BLaER1 treated with 17β-estradiol and CSF1 and Interleukin-3, amounts not matched to agents 10 nM and 100 nM (cell line): Measurements from ENCODE around the gene MPC1L.
A peak's percentile ranks its signal among the peaks of the same experiment; 100 is the strongest.
"Not testable (repeated sequence)": the region's sequence is repeated elsewhere in the genome, so short reads cannot be mapped to it uniquely, and the experiment has no call there.

Source experiments
- H3K27ac ChIP-seq, 11 experiments: shearing (Covaris generic); formaldehyde crosslinking; 2 replicates each; pipeline ENCODE4 v1.8.1; 2022
- H3K27me3 ChIP-seq, 11 experiments: shearing (Covaris generic); formaldehyde crosslinking; 2 replicates each; pipeline ENCODE4 v1.8.1; 2022
- H3K36me3 ChIP-seq, 11 experiments: shearing (Covaris generic); formaldehyde crosslinking; 2 replicates each; pipeline ENCODE4 v1.8.1; 2022
- H3K4me1 ChIP-seq, 10 experiments: shearing (Covaris generic); formaldehyde crosslinking; 2 replicates each; pipeline ENCODE4 v1.8.1; 2022
- H3K4me2 ChIP-seq, 11 experiments: shearing (Covaris generic); formaldehyde crosslinking; 2 replicates each; pipeline ENCODE4 v1.8.1; 2022
- H3K4me3 ChIP-seq, 10 experiments: shearing (Covaris generic); formaldehyde crosslinking; 2 replicates each; pipeline ENCODE4 v1.8.1; 2022
- H3K9ac ChIP-seq, 11 experiments: shearing (Covaris generic); formaldehyde crosslinking; 2 replicates each; pipeline ENCODE4 v1.8.1; 2022
- H3K9me3 ChIP-seq, 11 experiments: shearing (Covaris generic); formaldehyde crosslinking; replicated peaks in 1 of 11; 2 replicates each; pipeline ENCODE4 v1.8.1; 2022
- H4K20me1 ChIP-seq, 11 experiments: shearing (Covaris generic); formaldehyde crosslinking; 2 replicates each; pipeline ENCODE4 v1.8.1; 2022
- Cebpa-rat ChIP-seq, 11 experiments: shearing (Covaris generic); IDR thresholded peaks; 2 replicates each; pipeline ENCODE4 v1.8.1; 2022

Gene MPC1L

DNA sequence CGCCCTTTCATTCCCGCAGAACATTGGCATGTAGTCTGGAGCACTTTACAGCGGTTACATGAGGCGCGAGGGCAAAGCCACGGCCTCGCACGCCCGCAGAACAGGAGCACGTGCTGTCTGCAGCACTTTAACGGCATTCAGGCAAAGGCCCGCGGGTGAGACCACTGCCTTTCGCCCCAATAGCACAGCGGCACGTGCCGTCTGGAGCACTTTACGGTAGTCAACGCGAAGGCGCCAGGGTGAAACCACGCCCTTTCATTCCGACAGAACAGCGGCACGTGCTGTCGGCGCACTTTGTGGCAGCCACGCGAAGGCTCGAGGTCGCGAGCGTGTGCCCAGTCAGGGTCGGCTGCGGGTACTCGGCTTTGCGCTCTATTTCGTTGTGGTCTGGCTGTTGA is at the start of gene MPC1L:
Gene MPC1L (plus strand): TSS at position 290 of the 398 bp plus-strand sequence. CDS start 138 bp downstream, outside the sequence.
- H3K9me3 ChIP-seq, result peaks cover 0 to 12% (median 9%) of the 10 kb centered on the region in 11 experiments; a peak in 8 of 22 replicates
- peaks cover 6 to 23% (median 10%) of the 10 kb centered on the region in 11 experiments; a peak in 16 of 22 replicates for H3K36me3 ChIP-seq
- TF ChIP-seq Cebpa-rat (IDR thresholded peaks at IDR 0.05), result no peak
- no peaks in the 10 kb centered on the region for H3K4me1 ChIP-seq
- H3K4me3 ChIP-seq, result no peak within 1 kb of the TSS
- H3K9ac ChIP-seq, result no peak within 1 kb of the TSS
- no peak within 1 kb of the TSS for H3K27ac ChIP-seq
- H3K27me3 ChIP-seq, result peaks cover 0 to 36% (median 23%) of the 10 kb centered on the region in 11 experiments; a peak in 16 of 22 replicates
- H3K4me2 ChIP-seq, result no peak within 1 kb of the TSS
- peaks cover 0 to 7% (median 0%) of the 10 kb centered on the region in 11 experiments; a peak in 5 of 22 replicates for H4K20me1 ChIP-seq

DNA sequence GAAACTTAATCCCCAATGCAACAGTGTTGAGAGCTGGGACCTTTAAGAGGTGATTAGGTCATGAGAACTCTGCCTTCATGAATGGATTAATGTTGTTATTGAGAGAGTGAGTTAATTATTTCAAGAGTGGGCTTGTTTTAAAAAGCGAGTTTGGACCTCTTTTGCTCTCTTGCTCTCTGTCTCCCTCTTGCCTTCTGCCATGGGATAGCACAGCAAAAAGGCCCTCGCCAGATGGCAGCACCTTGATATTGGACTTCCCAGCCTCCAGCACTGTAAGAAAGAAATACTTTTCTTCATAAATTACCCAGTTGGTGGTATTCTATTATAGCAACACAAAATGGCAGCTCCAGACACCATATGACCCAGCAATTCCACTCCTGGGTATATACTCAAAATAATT is 49.5 kb upstream of the MPC1L start:
- Histone ChIP-seq H3K27me3 (peaks cover 0 to 15% (median 5%) of the 10 kb centered on the region in 11 experiments; a peak in 6 of 22 replicates), H3K27ac (no peak overlapping the region), H4K20me1 (no peaks in the 10 kb centered on the region), H3K4me3 (no peak overlapping the region), H3K4me2 (no peak overlapping the region), H3K9me3 (no peaks in the 10 kb centered on the region), H3K36me3 (no peaks in the 10 kb centered on the region), H3K4me1 (peaks cover 9 to 41% (median 22%) of the 10 kb centered on the region in 10 experiments), H3K9ac (no peak overlapping the region)
- TF ChIP-seq Cebpa-rat (IDR thresholded peaks at IDR 0.05), result no peak

DNA sequence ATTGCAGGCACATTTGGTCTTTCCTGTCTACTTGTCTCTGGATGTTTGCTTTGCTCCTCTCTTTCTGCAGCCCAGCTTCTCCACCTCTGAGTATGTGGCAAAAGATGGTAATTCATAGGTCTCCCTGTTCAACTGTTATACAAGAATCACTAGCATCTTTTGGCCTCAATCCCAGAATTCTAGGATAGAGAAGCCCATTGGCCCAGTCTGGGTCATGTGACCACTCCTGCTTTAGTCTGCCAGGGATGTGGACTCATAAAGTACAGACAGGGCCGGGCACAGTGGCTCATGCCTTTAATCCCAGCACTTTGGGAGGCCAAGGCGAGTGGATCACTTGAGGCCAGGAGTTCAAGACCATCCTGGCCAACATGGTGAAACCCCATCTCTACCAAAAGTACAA is 47.8 kb upstream of the MPC1L start:
- not testable (repeated sequence) for H3K36me3 ChIP-seq, H3K27ac ChIP-seq, H4K20me1 ChIP-seq, H3K9ac ChIP-seq, H3K9me3 ChIP-seq, H3K4me3 ChIP-seq, H3K27me3 ChIP-seq, H3K4me2 ChIP-seq
- H3K4me1 ChIP-seq, result peaks cover 8 to 41% (median 14%) of the 10 kb centered on the region in 10 experiments

DNA sequence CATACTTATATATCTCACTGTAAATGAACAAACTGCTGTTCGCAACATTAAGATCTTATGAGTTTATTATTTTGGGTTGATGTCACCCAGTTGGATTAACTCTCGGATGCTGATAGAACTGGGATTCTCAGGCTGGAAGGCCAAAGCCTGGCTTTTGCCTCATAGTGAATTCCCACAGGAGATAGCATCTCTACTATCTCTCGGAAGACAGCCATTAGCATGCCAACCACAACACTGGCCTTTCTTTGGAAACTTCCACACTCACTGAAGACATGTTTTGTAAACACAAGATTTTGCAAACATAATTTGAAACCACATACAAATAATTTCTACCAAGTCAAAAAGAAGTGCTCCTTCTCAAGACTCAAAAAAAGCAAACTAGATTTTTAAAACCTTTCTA is 46.9 kb upstream of the MPC1L start:
- no peak overlapping the region for H3K4me2 ChIP-seq
- H3K4me3 ChIP-seq, result no peak overlapping the region
- no peak overlapping the region for H3K9ac ChIP-seq
- TF ChIP-seq Cebpa-rat (IDR thresholded peaks at IDR 0.05), result no peak
- H3K4me1 ChIP-seq, result peaks cover 3 to 34% (median 6%) of the 10 kb centered on the region in 10 experiments; a peak in 17 of 20 replicates
- 0 out of 22 replicates have a peak, but pooled peaks cover 0 to 4% (median 0%) of the 10 kb centered on the region in 11 experiments for H4K20me1 ChIP-seq
- H3K36me3 ChIP-seq, result no peaks in the 10 kb centered on the region
- peaks cover 0 to 5% (median 0%) of the 10 kb centered on the region in 11 experiments; a peak in 2 of 22 replicates for H3K9me3 ChIP-seq
- H3K27me3 ChIP-seq, result peaks cover 0 to 5% (median 0%) of the 10 kb centered on the region in 11 experiments; a peak in 2 of 22 replicates
- no peak overlapping the region for H3K27ac ChIP-seq

DNA sequence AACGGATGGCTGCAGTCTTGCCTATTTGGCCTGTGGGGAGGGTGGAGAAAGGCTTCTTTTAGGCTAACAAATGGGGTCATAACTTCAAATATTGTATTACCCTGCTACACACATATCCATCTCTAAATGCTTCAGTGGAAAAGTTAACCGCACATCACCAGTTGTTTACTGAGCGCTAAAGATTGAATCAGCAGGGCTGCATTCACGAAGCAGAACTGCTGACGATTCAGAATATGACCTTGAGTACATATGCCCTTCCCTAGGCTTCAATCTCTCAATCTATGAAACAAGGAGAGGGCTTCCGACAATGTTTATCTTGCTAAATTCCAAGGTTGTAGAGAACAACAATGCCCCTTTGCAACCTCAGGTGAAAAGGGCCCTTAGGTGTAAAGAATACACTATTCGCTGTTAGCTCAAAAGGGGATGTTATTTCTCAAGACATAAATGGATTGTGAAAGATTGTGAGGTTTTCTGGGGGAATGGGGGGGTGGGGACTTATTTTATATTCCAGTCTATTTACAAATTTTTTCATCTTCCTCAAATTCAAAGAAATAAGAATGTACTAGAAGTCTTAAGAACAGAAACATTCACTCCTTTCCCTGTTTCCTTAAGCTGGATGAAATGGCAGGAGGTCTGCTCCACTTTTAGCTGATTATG is 45.1 kb upstream of the MPC1L start:
- no peaks in the 10 kb centered on the region for H3K36me3 ChIP-seq
- peak overlapping the region in 3 of 11 experiments; percentile 6 to 68 (median 52); a peak in 4 of 22 replicates for H3K4me2 ChIP-seq
- H3K4me3 ChIP-seq, result no peak overlapping the region
- peaks cover 8 to 21% (median 13%) of the 10 kb centered on the region in 11 experiments; a peak in 15 of 22 replicates for H4K20me1 ChIP-seq
- H3K4me1 ChIP-seq, result peaks cover 9 to 42% (median 12%) of the 10 kb centered on the region in 10 experiments
- peaks cover 0 to 5% (median 0%) of the 10 kb centered on the region in 11 experiments; a peak in 2 of 22 replicates for H3K9me3 ChIP-seq
- H3K9ac ChIP-seq, result no peak overlapping the region
- peaks cover 0 to 6% (median 2%) of the 10 kb centered on the region in 11 experiments; a peak in 5 of 22 replicates for H3K27me3 ChIP-seq
- H3K27ac ChIP-seq, result no peak overlapping the region
- no peak for TF ChIP-seq Cebpa-rat (IDR thresholded peaks at IDR 0.05)

DNA sequence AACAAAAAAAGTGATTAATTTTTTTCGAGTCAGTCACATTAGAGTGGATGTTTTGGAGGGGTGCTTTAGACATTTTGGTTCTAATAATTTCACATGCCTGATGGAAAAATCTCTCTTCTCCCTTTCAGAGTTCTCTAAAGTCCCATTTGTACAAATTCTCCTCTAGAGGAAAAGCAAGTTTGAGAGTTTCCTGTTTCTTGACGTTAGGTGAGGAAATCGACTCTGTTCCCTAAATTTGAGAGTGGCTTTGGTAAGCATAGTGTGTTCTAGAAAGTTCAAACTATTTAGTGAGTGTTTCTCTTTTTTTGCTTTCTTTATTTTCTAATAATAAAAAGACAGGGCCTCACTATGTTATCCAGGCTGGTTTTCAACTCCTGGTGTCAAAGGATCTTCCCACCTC is 44.1 kb upstream of the MPC1L start:
- Histone ChIP-seq H3K4me1 (peaks cover 9 to 49% (median 12%) of the 10 kb centered on the region in 10 experiments), H3K4me2 (peak overlapping the region in 3 of 11 experiments; percentile 34 to 68 (median 52); a peak in 6 of 22 replicates), H3K9me3 (peaks cover 0 to 5% (median 0%) of the 10 kb centered on the region in 11 experiments; a peak in 2 of 22 replicates), H3K36me3 (no peaks in the 10 kb centered on the region), H4K20me1 (peaks cover 8 to 27% (median 22%) of the 10 kb centered on the region in 11 experiments; a peak in 16 of 22 replicates), H3K4me3 (no peak overlapping the region), H3K27me3 (peaks cover 0 to 13% (median 5%) of the 10 kb centered on the region in 11 experiments; a peak in 8 of 22 replicates), H3K9ac (no peak overlapping the region), H3K27ac (peak overlapping the region in 1 of 11 experiments; percentile 43; a peak in 2 of 22 replicates)
- no peak for TF ChIP-seq Cebpa-rat (IDR thresholded peaks at IDR 0.05)

DNA sequence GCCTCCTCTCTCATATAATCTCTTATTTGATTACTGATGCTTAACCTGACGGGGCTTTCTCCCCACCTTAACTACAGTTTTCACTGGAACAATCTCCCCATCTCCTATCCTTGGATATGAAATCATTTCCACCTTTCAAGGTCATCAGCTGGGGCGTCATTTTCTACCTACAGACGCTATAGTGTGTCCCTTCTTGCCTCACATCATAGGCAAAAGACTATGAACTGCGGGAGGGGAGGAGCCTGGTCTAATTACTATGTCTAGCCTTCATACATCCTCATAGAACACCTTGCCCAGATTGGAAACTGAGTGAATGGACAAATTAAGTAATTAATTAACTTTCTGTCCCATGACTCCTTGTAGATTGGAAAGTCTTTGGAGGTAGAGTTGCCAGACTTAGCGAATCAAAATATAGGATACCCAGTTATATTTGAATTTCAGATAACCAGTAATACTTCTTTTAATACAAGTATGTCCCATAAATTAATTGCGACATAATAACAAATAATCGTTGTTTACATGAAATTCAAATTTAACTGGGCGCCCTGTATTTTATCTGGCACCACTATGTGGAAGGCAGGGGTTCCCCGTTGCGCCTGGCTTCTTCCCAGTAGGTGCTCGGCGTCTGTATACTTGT is 43.2 kb upstream of the MPC1L start:
- peak overlapping the region; percentile 32 to 73 (median 59) for H3K4me2 ChIP-seq

DNA sequence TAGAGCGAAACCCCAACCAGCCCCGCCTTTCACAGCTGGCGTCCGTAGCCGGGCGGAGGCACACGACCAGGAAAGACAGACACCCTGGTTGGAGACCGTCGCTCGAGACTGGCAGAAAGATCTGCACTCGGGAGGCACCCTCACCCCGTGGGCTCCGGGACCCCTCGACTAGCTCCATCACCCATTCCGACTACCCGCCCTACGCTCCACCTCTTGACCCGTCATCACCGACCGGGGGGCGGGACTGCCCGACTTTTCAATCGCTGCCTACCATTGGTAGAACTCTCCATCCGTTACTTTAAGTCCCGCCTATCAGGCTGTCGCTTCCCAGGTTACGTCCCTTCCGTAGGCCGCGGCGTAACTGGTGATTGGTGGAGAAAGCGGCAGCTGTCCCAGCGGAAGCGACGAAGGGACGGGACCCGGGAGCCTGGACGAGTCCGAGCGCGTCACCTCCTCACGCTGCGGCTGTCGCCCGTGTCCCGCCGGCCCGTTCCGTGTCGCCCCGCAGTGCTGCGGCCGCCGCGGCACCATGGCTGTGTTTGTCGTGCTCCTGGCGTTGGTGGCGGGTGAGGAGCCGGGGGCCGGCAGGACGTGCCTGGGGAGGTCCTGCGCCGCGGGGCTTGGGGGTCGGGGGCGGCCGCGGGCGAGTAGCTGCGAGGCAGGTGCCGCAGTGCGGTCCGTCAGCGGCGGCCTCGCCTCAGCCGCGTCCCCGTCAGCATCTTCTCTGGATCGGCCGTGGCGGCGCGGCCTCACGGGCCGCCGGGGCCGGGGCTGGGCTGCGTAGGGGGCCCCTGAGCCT is 42.5 kb upstream of the MPC1L start, which contains the start of gene ATP6AP2:
Gene ATP6AP2 (plus strand): TSS at position 434 of the 799 bp plus-strand sequence. CDS start 96 bp downstream, at position 530.
- no peak; a peak in 1 of 22 replicates for TF ChIP-seq Cebpa-rat (IDR thresholded peaks at IDR 0.05)

More for the DNA sequence above, 43.2 kb upstream of the MPC1L start:
- H3K4me1 ChIP-seq, result peaks cover 9 to 49% (median 12%) of the 10 kb centered on the region in 10 experiments
- peak overlapping the region; percentile 56 to 89 (median 83); a peak in 21 of 22 replicates for H3K9ac ChIP-seq
- H3K4me3 ChIP-seq, result peak overlapping the region; percentile 72 to 88 (median 78)
- H3K27me3 ChIP-seq, result peaks cover 0 to 15% (median 5%) of the 10 kb centered on the region in 11 experiments; a peak in 8 of 22 replicates
- no peaks in the 10 kb centered on the region for H3K36me3 ChIP-seq
- TF ChIP-seq Cebpa-rat (IDR thresholded peaks at IDR 0.05), result peak in 3 of 11 experiments; percentile 10 to 52 (median 30); a peak in 3 of 22 replicates
- peak overlapping the region in 10 of 11 experiments; percentile 25 to 84 (median 71); a peak in 19 of 22 replicates for H3K27ac ChIP-seq
- H4K20me1 ChIP-seq, result peaks cover 8 to 34% (median 23%) of the 10 kb centered on the region in 11 experiments; a peak in 16 of 22 replicates
- peaks cover 0 to 5% (median 0%) of the 10 kb centered on the region in 11 experiments; a peak in 2 of 22 replicates for H3K9me3 ChIP-seq

More for the DNA sequence above, 42.5 kb upstream of the MPC1L start, which contains the start of gene ATP6AP2:
- peak within 1 kb of the TSS; percentile 72 to 88 (median 78) for H3K4me3 ChIP-seq
- H3K36me3 ChIP-seq, result no peaks in the 10 kb centered on the region
- peaks cover 9 to 49% (median 12%) of the 10 kb centered on the region in 10 experiments for H3K4me1 ChIP-seq
- peaks cover 0 to 20% (median 11%) of the 10 kb centered on the region in 11 experiments; a peak in 10 of 22 replicates for H3K27me3 ChIP-seq
- H3K9ac ChIP-seq, result peak within 1 kb of the TSS; percentile 75 to 89 (median 84)
- H4K20me1 ChIP-seq, result peaks cover 11 to 40% (median 28%) of the 10 kb centered on the region in 11 experiments; a peak in 17 of 22 replicates
- peak within 1 kb of the TSS; percentile 60 to 84 (median 71) for H3K4me2 ChIP-seq
- H3K27ac ChIP-seq, result peak within 1 kb of the TSS; percentile 56 to 84 (median 73)
- peaks cover 0 to 5% (median 0%) of the 10 kb centered on the region in 11 experiments; a peak in 2 of 22 replicates for H3K9me3 ChIP-seq
